Right lobe of liver (tissue), 4 donors: ENCODE data around the gene MCRS1.

Source experiments
- POLR2A ChIP-seq: fragments of 450-650 bp; IDR thresholded peaks from one replicate; pipeline ENCODE4 v1.6.1; 2017; ENCODE audit warnings: antibody characterized with exemption, mild to moderate bottlenecking
- TF ChIP-seq, protein P1 (sequence below), 4 donors: fragments of 200-600 bp in 3 of 4; fragments of 450-650 bp in 1 of 4; IDR thresholded peaks; one replicate each; pipeline versions ENCODE4 v1.5.1 to v1.8.0; 2016 to 2022; ENCODE audit warnings: antibody characterized with exemption in 4 of 4, mild to moderate bottlenecking in 2 of 4
- donor health status: DM: no; HTN: no; CAD: no.
- donor health status: DM: no; HTN: no; CAD: no.
- donor health status: DM: no; HTN: yes; CAD: no.

DNA sequence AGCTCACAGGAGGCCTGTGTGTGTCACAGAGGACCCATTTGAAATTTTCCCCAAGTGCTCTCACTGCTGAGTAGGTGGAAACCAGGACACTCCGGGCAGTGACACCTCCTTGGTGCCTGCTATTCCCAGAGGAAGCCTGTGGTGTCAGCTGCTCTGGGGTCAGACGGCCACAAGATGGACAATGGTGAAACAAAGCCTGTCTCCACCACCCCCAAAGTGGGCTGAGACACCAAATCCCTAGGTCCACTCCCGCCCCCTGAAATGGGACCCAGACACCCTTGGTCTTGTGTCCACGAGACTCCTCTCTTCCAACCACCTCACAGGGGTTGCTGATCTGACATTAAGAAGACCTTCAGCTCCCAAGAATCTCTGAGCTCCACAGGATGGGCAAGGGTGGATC is 22.1 kb downstream of the MCRS1 start:
- TF ChIP-seq, protein P1, sequence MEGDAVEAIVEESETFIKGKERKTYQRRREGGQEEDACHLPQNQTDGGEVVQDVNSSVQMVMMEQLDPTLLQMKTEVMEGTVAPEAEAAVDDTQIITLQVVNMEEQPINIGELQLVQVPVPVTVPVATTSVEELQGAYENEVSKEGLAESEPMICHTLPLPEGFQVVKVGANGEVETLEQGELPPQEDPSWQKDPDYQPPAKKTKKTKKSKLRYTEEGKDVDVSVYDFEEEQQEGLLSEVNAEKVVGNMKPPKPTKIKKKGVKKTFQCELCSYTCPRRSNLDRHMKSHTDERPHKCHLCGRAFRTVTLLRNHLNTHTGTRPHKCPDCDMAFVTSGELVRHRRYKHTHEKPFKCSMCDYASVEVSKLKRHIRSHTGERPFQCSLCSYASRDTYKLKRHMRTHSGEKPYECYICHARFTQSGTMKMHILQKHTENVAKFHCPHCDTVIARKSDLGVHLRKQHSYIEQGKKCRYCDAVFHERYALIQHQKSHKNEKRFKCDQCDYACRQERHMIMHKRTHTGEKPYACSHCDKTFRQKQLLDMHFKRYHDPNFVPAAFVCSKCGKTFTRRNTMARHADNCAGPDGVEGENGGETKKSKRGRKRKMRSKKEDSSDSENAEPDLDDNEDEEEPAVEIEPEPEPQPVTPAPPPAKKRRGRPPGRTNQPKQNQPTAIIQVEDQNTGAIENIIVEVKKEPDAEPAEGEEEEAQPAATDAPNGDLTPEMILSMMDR (IDR thresholded peaks at IDR 0.05), result no peak
- no peak for TF ChIP-seq POLR2A
